Measurements from ENCODE around the gene JUP.

JUP gene

DNA sequence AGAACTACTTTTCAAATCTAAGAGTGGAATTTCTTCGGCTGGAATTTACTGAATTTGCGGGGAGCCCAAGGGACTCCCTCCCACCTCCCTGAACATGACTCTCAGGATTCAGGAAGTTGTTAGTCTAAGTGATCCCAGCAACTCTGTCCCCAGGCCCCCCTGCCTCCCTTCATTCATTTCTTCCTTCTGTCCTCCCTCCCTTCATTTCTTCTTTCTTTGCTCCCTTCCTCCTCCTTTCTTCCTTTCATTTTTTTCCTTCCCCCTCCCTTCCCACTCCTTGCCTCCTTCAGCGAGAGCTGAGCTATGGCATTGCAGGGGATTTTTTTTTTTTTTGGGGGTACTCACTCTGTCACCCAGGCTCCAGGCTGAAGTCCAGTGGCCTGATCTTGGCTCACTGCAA is 10.9 kb upstream of the JUP start:
- TF ChIP-seq TAF1 (IDR thresholded peaks at IDR 0.05; ENCODE audit: borderline replicate concordance, insufficient read depth, low read length), result no peak
- TF ChIP-seq SIN3A (IDR thresholded peaks at IDR 0.05; ENCODE audit: borderline replicate concordance, insufficient read depth, low read length), result no peak
- no peak for TF ChIP-seq REST (IDR thresholded peaks at IDR 0.05; ENCODE audit: insufficient read depth in 1 of 2, low read depth in 2 of 2, low read length in 2 of 2)
- TF ChIP-seq POLR2AphosphoS5 (IDR thresholded peaks at IDR 0.05; ENCODE audit: low read depth, low read length), result no peak

DNA sequence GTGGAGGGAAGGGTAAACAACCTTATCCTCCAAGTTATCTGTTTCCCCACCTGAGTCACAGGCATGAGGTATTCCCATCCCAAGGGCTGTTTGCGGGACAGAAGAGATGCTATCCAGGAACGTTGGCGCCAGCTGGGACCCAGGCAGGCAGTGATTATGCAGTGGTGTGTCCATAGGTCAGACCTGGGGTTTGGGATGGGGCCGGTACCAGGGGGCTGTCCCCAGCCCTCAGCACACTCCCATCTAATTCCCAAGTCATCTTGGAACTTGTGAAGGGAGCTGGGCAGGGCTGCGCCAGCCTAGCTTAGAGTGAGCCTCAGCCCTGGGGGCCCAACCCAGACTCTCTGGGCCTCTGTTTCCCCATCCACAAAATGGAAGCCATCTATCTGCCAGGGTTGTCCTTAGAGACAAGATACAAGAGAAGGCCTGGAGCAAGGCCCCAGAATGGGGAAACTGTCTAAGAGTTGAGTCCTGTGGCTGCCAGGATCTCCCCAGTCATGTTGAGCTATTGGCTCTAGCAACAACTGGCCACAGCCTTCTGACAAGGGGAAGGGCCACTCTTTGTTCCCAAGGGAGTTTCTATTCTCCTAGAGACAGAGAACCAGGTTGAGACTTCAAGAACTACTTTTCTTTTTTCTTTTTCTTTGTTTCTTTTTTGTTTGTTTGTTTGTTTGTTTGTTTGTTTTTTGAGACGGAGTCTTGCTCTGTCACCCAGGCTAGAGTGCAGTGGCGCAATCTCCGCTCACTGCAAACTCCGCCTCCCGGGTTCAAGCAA is 9.8 kb upstream of the JUP start:
- TF ChIP-seq FOXP2 (optimal IDR thresholded peaks at IDR 0.05; ENCODE audit: borderline replicate concordance, extremely low read depth, extremely low read length, insufficient read depth), result no peak
- no peak for TF ChIP-seq SIN3A (IDR thresholded peaks at IDR 0.05; ENCODE audit: borderline replicate concordance, insufficient read depth, low read length)
- no peak for TF ChIP-seq TAF1 (IDR thresholded peaks at IDR 0.05; ENCODE audit: borderline replicate concordance, insufficient read depth, low read length)
- TF ChIP-seq REST (IDR thresholded peaks at IDR 0.05; ENCODE audit: insufficient read depth in 1 of 2, low read depth in 2 of 2, low read length in 2 of 2), result no peak
- no peak for TF ChIP-seq POLR2AphosphoS5 (IDR thresholded peaks at IDR 0.05; ENCODE audit: low read depth, low read length)

GRCh38 chr17:41794540-41794975 is 8.0 kb upstream of the JUP start:
- TF ChIP-seq SIN3A (IDR thresholded peaks at IDR 0.05; ENCODE audit: borderline replicate concordance, insufficient read depth, low read length), result no peak
- no peak for TF ChIP-seq REST (IDR thresholded peaks at IDR 0.05; ENCODE audit: insufficient read depth in 1 of 2, low read depth in 2 of 2, low read length in 2 of 2)
- TF ChIP-seq POLR2AphosphoS5 (IDR thresholded peaks at IDR 0.05; ENCODE audit: low read depth, low read length), result no peak
- no peak for TF ChIP-seq FOXP2 (optimal IDR thresholded peaks at IDR 0.05; ENCODE audit: borderline replicate concordance, extremely low read depth, extremely low read length, insufficient read depth)
- no peak for TF ChIP-seq TAF1 (IDR thresholded peaks at IDR 0.05; ENCODE audit: borderline replicate concordance, insufficient read depth, low read length)

DNA sequence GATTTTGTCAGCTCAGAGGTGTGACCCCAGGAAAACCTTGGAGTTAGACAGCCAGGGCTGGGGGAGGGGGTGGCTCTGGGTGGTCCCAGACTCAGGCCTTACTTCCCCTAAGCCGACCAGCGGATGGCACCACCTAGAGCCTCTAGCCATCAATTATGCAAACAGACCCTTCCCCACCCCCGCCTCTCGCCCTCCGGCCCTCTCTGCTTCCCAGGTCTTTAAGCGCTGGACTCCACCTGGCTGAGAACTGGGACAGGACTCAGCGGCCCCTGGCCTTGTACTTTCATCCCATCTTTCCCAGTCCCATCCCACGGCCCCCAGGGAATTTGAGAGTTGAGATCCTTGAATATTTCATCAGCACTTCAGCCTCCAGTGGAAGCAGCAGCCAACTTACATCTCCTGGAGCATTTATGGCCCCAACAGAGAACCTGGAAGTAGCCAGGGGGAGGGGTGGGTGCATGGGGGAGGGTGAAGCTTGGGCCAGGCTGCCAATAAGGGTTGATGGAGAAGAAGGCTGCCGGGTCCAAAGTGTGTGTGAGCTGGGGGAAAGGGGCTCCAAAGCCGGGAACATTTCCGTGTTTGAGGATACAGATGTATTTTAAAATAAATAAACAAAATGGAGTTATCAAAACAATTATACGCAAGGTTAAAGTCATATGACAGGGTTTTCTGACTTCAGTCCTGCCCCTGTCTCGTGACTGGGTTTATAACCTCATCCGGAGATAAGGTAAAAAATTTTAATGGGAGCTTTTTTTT is 7.5 kb upstream of the JUP start:
- TF ChIP-seq POLR2AphosphoS5 (IDR thresholded peaks at IDR 0.05; ENCODE audit: low read depth, low read length) (no peak), TAF1 (IDR thresholded peaks at IDR 0.05; ENCODE audit: borderline replicate concordance, insufficient read depth, low read length) (no peak), FOXP2 (optimal IDR thresholded peaks at IDR 0.05; ENCODE audit: borderline replicate concordance, extremely low read depth, extremely low read length, insufficient read depth) (no peak), REST (IDR thresholded peaks at IDR 0.05; ENCODE audit: insufficient read depth in 1 of 2, low read depth in 2 of 2, low read length in 2 of 2) (no peak), SIN3A (IDR thresholded peaks at IDR 0.05; ENCODE audit: borderline replicate concordance, insufficient read depth, low read length) (no peak)

Data from PFSK-1 (cell line).